HUDEP-2 (cell line): ENCODE results near the gene C19orf67.
A peak's percentile ranks its signal among the peaks of the same experiment; 100 is the strongest.

Experiments used
- DNase-seq, 76 experiments: peaks; one replicate each; lab custom pipeline; 2025; ENCODE audit not compliant: unreplicated experiment in 76 of 76; lab: John Stamatoyannopoulos, UW

The C19orf67 gene

GRCh38 chr19:14031719-14032480, 53.7 kb downstream of the C19orf67 start, which contains the start of gene IL27RA:
TSS of gene IL27RA (plus strand) at chr19:14031762. CDS start at chr19:14031873, 111 bp downstream.
- peak in 67 of 76 experiments; percentile 23 to 98 (median 68) for DNase-seq
